Testis (tissue), 2 donors: ENCODE measurements around the gene EMILIN3.

Experiments
- CTCF ChIP-seq, 3 experiments: fragments of 450-650 bp in 2 of 3; fragments of 200-600 bp in 1 of 3; sonication (generic) in 1 of 3; IDR thresholded peaks; one replicate each; pipeline ENCODE4 v1.5.1; 2016 to 2019; ENCODE audit warnings: antibody characterized with exemption in 3 of 3, mild to moderate bottlenecking in 2 of 3, moderate library complexity in 1 of 3
- POLR2A ChIP-seq: fragments of 450-650 bp; IDR thresholded peaks from one replicate; pipeline ENCODE4 v1.6.1; 2017; ENCODE audit warnings: antibody characterized with exemption, mild to moderate bottlenecking, moderate library complexity

- TF ChIP-seq POLR2A = no peak
- no peak for TF ChIP-seq CTCF (IDR thresholded peaks at IDR 0.05)
Observed at GRCh38 chr20:41334443-41335421, 31.9 kb downstream of the EMILIN3 start.
